ENCODE measurements around the gene GAMT.

- TF ChIP-seq CTCF (IDR thresholded peaks at IDR 0.05): no peak
- no peak for TF ChIP-seq ZFX (IDR thresholded peaks at IDR 0.05; ENCODE audit: borderline replicate concordance)
These were observed 48.4 kb upstream of the GAMT start, which contains the start of gene APC2 for GRCh38 chr19:1449467-1450442.

Measured in 22Rv1 (cell line).